Left lung (tissue), 10 donors: Measurements from ENCODE around the gene FSTL1. TPM values are rescaled to one million over a fixed set of nuclear protein-coding genes. Genes with fewer than 3 reads are reported as not detected.

ENCODE experiments used
- ATAC-seq: fragments of 200-7000 bp; cut with Tn5 transposase; one replicate; pipeline ENCODE4 v1.9.1; 2020; ENCODE audit warnings: moderate library complexity
- DNase-seq, 4 donors: peaks; one replicate each; pipeline ENCODE4 v3.0.0-alpha.2; 2013 to 2020
- H3K27ac ChIP-seq, 2 donors: fragments of 200-600 bp; sonication (generic) in 1 of 2; one replicate each; pipeline versions ENCODE4 v1.5.0 to v1.8.0; 2020 to 2021
- H3K27me3 ChIP-seq, 2 donors: fragments of 200-600 bp; sonication (generic) in 1 of 2; one replicate each; pipeline versions ENCODE4 v1.5.0 to v1.8.0; 2020 to 2021
- H3K36me3 ChIP-seq, 2 donors: fragments of 200-600 bp; sonication (generic) in 1 of 2; one replicate each; pipeline versions ENCODE4 v1.5.0 to v1.8.0; 2020 to 2021
- H3K4me1 ChIP-seq, 2 donors: fragments of 200-600 bp; one replicate each; pipeline ENCODE4 v1.8.0; 2021
- H3K4me3 ChIP-seq, 2 donors: fragments of 200-600 bp; sonication (generic) in 1 of 2; one replicate each; pipeline versions ENCODE4 v1.5.0 to v1.8.0; 2020 to 2021; ENCODE audit warnings: mild to moderate bottlenecking in 1 of 2
- H3K9me3 ChIP-seq, 2 donors: fragments of 200-600 bp; sonication (generic) in 1 of 2; one replicate each; pipeline versions ENCODE4 v1.5.0 to v1.8.0; 2020 to 2021
- intact Hi-C, 2 donors: fragments of 100-400 bp; cut with DNase I; formaldehyde crosslinking; loops; one replicate each; pipeline versions ENCODE4 v1.11.2 to v1.14.2; 2022
- polyA plus RNA-seq, 6 donors: library from polyadenylated mRNA; unstranded; fragments of 120-200 nt; gene quantifications; one replicate each; pipeline ENCODE4 v1.2.1, GENCODE V29; 2013; ENCODE audit not compliant: insufficient read length in 6 of 6
- total RNA-seq, 2 donors: library from RNA; stranded (reverse); fragmentation: NEBNext Ultra II Directional; extraction: Animal tissue kit (Norgen Biotek cat#: 25700); gene quantifications; one replicate each; pipeline ENCODE4 v1.2.1, GENCODE V29; 2021
- TF ChIP-seq, protein P1 (sequence below), 2 donors: fragments of 200-600 bp; sonication (generic) in 1 of 2; IDR thresholded peaks; one replicate each; pipeline versions ENCODE4 v1.5.0 to v1.8.0; 2021; ENCODE audit warnings: antibody characterized with exemption in 2 of 2
- donor health status: DM: no; HTN: yes; CAD: no.
- donor health status: DM: no; HTN: no; CAD: no.

The FSTL1 gene
- total and polyA plus RNA-seq, 8 donors, result 265 to 564 (median 527) TPM

DNA sequence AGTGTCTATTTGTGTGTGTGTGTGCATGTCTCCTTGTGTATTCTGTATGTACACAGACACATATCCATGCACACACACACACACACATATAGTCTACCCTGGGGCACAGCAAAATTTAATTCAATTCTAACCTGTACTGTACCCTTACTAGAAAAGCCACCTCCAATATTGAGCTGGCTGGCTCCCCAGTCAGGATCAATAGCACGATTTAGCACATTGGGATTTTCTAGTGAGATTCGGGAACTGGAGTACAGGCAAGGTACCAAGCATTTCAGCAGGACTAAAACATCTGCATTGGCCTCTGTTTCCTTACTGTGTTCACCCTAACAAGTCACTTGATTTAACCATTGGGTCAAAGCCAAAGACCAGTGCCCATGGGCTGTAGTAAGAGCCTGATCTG lies 13.2 kb downstream of the FSTL1 start:
- ATAC-seq (no peak), DNase-seq (no peak)
- no peak overlapping the region for H3K27ac ChIP-seq
- TF ChIP-seq, protein P1, sequence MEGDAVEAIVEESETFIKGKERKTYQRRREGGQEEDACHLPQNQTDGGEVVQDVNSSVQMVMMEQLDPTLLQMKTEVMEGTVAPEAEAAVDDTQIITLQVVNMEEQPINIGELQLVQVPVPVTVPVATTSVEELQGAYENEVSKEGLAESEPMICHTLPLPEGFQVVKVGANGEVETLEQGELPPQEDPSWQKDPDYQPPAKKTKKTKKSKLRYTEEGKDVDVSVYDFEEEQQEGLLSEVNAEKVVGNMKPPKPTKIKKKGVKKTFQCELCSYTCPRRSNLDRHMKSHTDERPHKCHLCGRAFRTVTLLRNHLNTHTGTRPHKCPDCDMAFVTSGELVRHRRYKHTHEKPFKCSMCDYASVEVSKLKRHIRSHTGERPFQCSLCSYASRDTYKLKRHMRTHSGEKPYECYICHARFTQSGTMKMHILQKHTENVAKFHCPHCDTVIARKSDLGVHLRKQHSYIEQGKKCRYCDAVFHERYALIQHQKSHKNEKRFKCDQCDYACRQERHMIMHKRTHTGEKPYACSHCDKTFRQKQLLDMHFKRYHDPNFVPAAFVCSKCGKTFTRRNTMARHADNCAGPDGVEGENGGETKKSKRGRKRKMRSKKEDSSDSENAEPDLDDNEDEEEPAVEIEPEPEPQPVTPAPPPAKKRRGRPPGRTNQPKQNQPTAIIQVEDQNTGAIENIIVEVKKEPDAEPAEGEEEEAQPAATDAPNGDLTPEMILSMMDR (IDR thresholded peaks at IDR 0.05), result no peak
- no peak overlapping the region for H3K4me3 ChIP-seq
- H3K9me3 ChIP-seq, result no peaks in the 10 kb centered on the region
- H3K27me3 ChIP-seq, result no peaks in the 10 kb centered on the region
- intact Hi-C loops, result no loop called here
- no peaks in the 10 kb centered on the region for H3K36me3 ChIP-seq
- peaks cover 14 to 19% of the 10 kb centered on the region in 2 donors for H3K4me1 ChIP-seq

DNA sequence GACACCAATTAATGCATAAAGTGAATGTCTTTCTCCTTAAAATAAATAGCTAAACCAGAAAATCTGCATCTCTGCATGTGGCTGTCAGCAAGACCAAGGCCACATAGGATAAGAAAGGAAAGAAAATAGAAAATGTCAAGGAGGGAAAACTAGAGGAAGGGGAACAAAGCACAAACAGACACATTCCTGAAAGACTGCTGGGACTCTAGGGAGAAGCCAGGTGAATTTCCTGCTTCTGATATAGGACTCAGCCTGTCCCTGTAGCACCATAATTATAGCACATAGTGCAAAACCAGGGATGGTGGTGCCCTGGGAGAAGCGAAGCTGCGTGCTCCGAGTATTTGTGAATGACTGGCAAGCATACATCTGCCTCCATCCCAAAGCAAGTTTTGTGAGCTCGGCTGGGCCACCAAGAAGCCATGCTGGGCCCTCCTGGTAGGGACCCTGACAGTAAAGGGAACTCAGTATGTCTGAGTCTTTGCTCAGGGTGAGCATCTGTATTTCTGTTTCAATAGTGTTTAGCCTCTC lies 14.2 kb downstream of the FSTL1 start:
- no peak overlapping the region for H3K27ac ChIP-seq
- no peaks in the 10 kb centered on the region for H3K36me3 ChIP-seq
- H3K27me3 ChIP-seq, result no peaks in the 10 kb centered on the region
- H3K4me1 ChIP-seq, result peaks cover 14 to 28% of the 10 kb centered on the region in 2 donors
- no peak for DNase-seq
- H3K9me3 ChIP-seq, result no peaks in the 10 kb centered on the region
- H3K4me3 ChIP-seq, result no peak overlapping the region
- ATAC-seq, result no peak
- TF ChIP-seq, protein P1 (IDR thresholded peaks at IDR 0.05), result no peak
- intact Hi-C loops, result no loop called here

DNA sequence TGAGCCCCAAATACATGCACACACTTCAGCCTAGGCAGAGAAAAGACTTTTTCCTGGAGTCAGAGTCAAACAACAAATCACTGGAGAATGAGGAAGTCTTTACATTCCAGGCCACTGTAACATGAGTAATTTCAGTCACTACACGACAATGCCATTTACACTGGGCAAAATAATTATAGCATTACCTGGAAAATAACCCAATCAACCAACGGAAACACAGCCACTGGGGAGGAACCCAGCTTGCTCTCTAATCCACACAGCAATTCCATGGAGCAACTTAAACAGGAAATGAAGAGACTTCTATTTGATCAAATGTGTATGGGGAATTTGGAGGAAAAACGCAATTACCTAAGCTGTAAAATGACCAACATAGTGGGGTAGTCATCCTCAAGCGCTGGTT lies 15.2 kb downstream of the FSTL1 start:
- Histone ChIP-seq H3K36me3 (no peaks in the 10 kb centered on the region), H3K4me1 (peaks cover 14 to 31% of the 10 kb centered on the region in 2 donors), H3K4me3 (no peak overlapping the region), H3K27ac (peak overlapping the region; percentile 14 to 36), H3K9me3 (no peaks in the 10 kb centered on the region), H3K27me3 (no peaks in the 10 kb centered on the region)
- TF ChIP-seq, protein P1 (IDR thresholded peaks at IDR 0.05), result no peak
- ATAC-seq, result peak; percentile 72
- DNase-seq, result no peak
- intact Hi-C loops, result no loop called here

DNA sequence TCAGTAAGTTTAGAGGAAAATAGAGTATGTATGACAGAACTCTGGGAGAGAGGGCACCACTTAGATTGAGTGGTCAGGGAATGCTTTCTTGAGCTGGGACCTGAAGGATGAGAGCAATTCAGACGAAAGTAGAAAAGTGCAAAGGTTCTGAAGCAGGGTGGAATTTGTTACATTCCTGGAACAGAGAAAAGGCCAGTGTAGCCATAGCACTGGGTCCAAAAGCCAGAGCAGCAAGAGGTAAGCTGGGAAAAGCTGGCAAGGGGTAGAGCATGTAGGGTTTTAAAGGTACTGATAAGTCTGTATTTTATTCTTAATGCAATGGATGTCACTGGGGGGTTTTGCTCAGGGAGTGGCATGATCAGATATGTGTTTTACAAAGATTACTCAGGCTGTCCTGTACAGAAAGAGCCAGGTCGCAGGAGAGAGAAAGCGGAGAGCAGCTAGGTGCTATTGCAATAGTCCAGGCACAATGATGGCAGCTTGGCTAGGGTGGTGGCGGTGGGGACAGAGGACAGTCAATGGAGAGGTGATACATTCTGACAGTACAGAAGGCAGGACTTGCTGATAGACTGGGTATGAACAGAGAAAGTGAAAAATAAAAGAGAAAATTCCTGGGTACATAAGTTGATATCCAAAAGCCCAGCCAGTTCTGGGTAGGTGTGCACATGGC lies 17.0 kb downstream of the FSTL1 start:
- Histone ChIP-seq H3K4me3 (no peak overlapping the region), H3K27me3 (no peaks in the 10 kb centered on the region), H3K9me3 (no peaks in the 10 kb centered on the region), H3K36me3 (no peaks in the 10 kb centered on the region), H3K27ac (no peak overlapping the region), H3K4me1 (peaks cover 4 to 30% of the 10 kb centered on the region in 2 donors)
- ATAC-seq (no peak), DNase-seq (no peak)
- intact Hi-C loops, result no loop called here
- TF ChIP-seq, protein P1 (IDR thresholded peaks at IDR 0.05), result no peak

DNA sequence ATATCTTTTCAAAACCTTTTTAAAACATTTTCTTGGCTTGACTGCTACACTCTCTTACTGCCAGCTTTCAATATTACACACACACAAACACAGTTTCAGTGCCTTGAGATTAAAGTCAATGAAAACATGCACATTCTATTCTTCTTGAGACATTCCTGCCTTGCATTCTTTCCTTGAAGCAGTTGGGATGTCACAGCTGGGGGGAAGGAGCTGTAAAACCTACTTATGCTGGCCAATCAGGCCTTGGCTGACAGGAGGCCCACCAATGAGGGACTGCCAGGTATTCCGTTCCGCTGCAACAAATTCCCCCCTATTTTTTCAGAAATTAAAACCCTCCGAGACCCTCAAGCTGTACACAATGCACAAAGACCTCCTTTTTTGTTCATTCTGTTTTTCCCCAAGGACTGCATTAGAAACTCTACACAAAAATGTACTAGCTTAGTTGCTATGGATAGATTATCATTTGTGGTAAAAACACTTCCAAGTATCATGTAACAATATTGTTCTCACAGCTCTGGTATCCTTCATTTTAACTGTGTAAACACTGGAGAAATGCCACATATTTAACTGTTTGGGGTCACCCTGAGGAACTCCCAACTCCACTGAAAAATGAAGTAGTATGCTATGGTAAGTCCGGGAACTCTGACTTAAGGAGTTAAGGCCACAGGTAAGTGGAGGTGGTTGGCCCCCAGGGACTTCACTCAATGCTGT lies 18.5 kb downstream of the FSTL1 start:
- TF ChIP-seq, protein P1 (IDR thresholded peaks at IDR 0.05), result no peak
- no peaks in the 10 kb centered on the region for H3K27me3 ChIP-seq
- peak overlapping the region in 1 of 2 donors; percentile 31 for H3K27ac ChIP-seq
- DNase-seq (peak in 1 of 4 donors; percentile 77), ATAC-seq (no peak)
- H3K36me3 ChIP-seq, result no peaks in the 10 kb centered on the region
- H3K9me3 ChIP-seq, result no peaks in the 10 kb centered on the region
- no peak overlapping the region for H3K4me3 ChIP-seq
- H3K4me1 ChIP-seq, result peaks cover 0 to 21% of the 10 kb centered on the region in 2 donors
- intact Hi-C loops, result no loop called here
